Neural crest cell (in vitro differentiated cells): Measurements from ENCODE around the gene AQP12B. TPM values are rescaled to one million over a fixed set of nuclear protein-coding genes. Genes with fewer than 3 reads are reported as not detected.
"Not testable (repeated sequence)": the region's sequence is repeated elsewhere in the genome, so short reads cannot be mapped to it uniquely, and the experiment has no call there.

Source experiments
- DNase-seq: peaks from one replicate; pipeline ENCODE4 v3.0.0; 2021; ENCODE audit warnings: low read depth, mixed read lengths, low spot score
- H3K27ac Mint-ChIP-seq: one replicate; pipeline ENCODE4 v1.8.0; 2021; ENCODE audit warnings: mild to moderate bottlenecking, mixed read lengths; ENCODE audit not compliant: unreplicated experiment
- H3K27me3 Mint-ChIP-seq: 2 replicates; pipeline ENCODE4 v1.8.0; 2021; ENCODE audit warnings: low read depth, mild to moderate bottlenecking, mixed read lengths
- H3K36me3 Mint-ChIP-seq: 2 replicates; pipeline ENCODE4 v1.8.0; 2021; ENCODE audit warnings: low read depth, mild to moderate bottlenecking, mixed read lengths
- H3K4me1 Mint-ChIP-seq: 2 replicates; pipeline ENCODE4 v1.8.0; 2021; ENCODE audit warnings: mixed read lengths
- H3K4me3 Mint-ChIP-seq: one replicate; pipeline ENCODE4 v1.8.0; 2021; ENCODE audit warnings: mild to moderate bottlenecking, mixed read lengths
- H3K9me3 Mint-ChIP-seq: 2 replicates; pipeline ENCODE4 v1.8.0; 2021; ENCODE audit warnings: mixed read lengths
- CTCF ChIP-seq: fragments of 200-600 bp; sonication (generic); conservative IDR thresholded peaks from 2 replicates; pipeline ENCODE4 v1.5.0; 2021; ENCODE audit warnings: antibody characterized with exemption, mild to moderate bottlenecking
- total RNA-seq: library from RNA; stranded (reverse); gene quantifications from 2 replicates; pipeline ENCODE4 v1.2.1, GENCODE V29; 2021

AQP12B gene
- total RNA-seq, 1 donor from 2014 or later, result not detected

- Mint-ChIP-seq H3K27me3 (peaks cover 2% of the 10 kb centered on the region), H3K27ac (no peak overlapping the region), H3K4me3 (no peak overlapping the region), H3K36me3 (no peaks in the 10 kb centered on the region), H3K9me3 (no peaks in the 10 kb centered on the region), H3K4me1 (no peaks in the 10 kb centered on the region)
- no peak for TF ChIP-seq CTCF
- no peak for DNase-seq
Observed at GRCh38 chr2:240687045-240687740, 4.5 kb upstream of the AQP12B start.

- Mint-ChIP-seq H3K4me3 (no peak overlapping the region), H3K36me3 (no peaks in the 10 kb centered on the region), H3K27ac (no peak overlapping the region), H3K4me1 (no peaks in the 10 kb centered on the region), H3K27me3 (peaks cover 2% of the 10 kb centered on the region), H3K9me3 (no peaks in the 10 kb centered on the region)
- TF ChIP-seq CTCF, result no peak
- DNase-seq, result no peak
Observed at GRCh38 chr2:240686460-240686859, 3.8 kb upstream of the AQP12B start.

GRCh38 chr2:240685771-240686371, 3.2 kb upstream of the AQP12B start:
- Mint-ChIP-seq H3K27me3 (peaks cover 2% of the 10 kb centered on the region), H3K4me3 (no peak overlapping the region), H3K27ac (no peak overlapping the region), H3K36me3 (no peaks in the 10 kb centered on the region), H3K4me1 (no peaks in the 10 kb centered on the region), H3K9me3 (no peaks in the 10 kb centered on the region)
- no peak for TF ChIP-seq CTCF
- no peak for DNase-seq

- H3K9me3 Mint-ChIP-seq, H3K36me3 Mint-ChIP-seq, H3K27me3 Mint-ChIP-seq, H3K4me1 Mint-ChIP-seq, H3K27ac Mint-ChIP-seq, DNase-seq, H3K4me3 Mint-ChIP-seq: not testable (repeated sequence)
Observed at GRCh38 chr2:240683980-240684728, 1.5 kb upstream of the AQP12B start.

- not testable (repeated sequence) for H3K4me1 Mint-ChIP-seq, H3K9me3 Mint-ChIP-seq, H3K27ac Mint-ChIP-seq, H3K36me3 Mint-ChIP-seq, DNase-seq, H3K4me3 Mint-ChIP-seq, H3K27me3 Mint-ChIP-seq
Observed at GRCh38 chr2:240683329-240683979, 769 bp upstream of the AQP12B start.

- not testable (repeated sequence) for H3K4me3 Mint-ChIP-seq, H3K9me3 Mint-ChIP-seq, DNase-seq, H3K27me3 Mint-ChIP-seq, H3K36me3 Mint-ChIP-seq, H3K27ac Mint-ChIP-seq, H3K4me1 Mint-ChIP-seq
Observed at GRCh38 chr2:240680185-240680584, 2.5 kb downstream of the AQP12B start.

- H3K4me1 Mint-ChIP-seq, H3K27me3 Mint-ChIP-seq, H3K36me3 Mint-ChIP-seq, DNase-seq, H3K4me3 Mint-ChIP-seq, H3K27ac Mint-ChIP-seq, H3K9me3 Mint-ChIP-seq: not testable (repeated sequence)
Observed at GRCh38 chr2:240678909-240679308, 3.8 kb downstream of the AQP12B start.

- not testable (repeated sequence) for H3K36me3 Mint-ChIP-seq, H3K27ac Mint-ChIP-seq, DNase-seq, H3K27me3 Mint-ChIP-seq, H3K4me1 Mint-ChIP-seq, H3K4me3 Mint-ChIP-seq, H3K9me3 Mint-ChIP-seq
Observed at GRCh38 chr2:240678043-240678442, 4.6 kb downstream of the AQP12B start.

GRCh38 chr2:240675345-240675744, 7.3 kb downstream of the AQP12B start:
- H3K9me3 Mint-ChIP-seq, H3K4me1 Mint-ChIP-seq, H3K4me3 Mint-ChIP-seq, DNase-seq, H3K36me3 Mint-ChIP-seq, H3K27ac Mint-ChIP-seq: not testable (repeated sequence)
- H3K27me3 Mint-ChIP-seq, result peaks cover 15% of the 10 kb centered on the region

GRCh38 chr2:240674461-240675184, 8.1 kb downstream of the AQP12B start:
- H3K36me3 Mint-ChIP-seq, H3K4me1 Mint-ChIP-seq, DNase-seq, H3K4me3 Mint-ChIP-seq, H3K27ac Mint-ChIP-seq, H3K9me3 Mint-ChIP-seq: not testable (repeated sequence)
- H3K27me3 Mint-ChIP-seq, result peaks cover 22% of the 10 kb centered on the region
